Ascending aorta (tissue), 2 donors: ENCODE data around the gene FAM107B. TPM values are rescaled to one million over a fixed set of nuclear protein-coding genes. Genes with fewer than 3 reads are reported as not detected.
A peak's percentile ranks its signal among the peaks of the same experiment; 100 is the strongest.

Experiments
- DNase-seq, 2 donors: peaks; one replicate each; pipeline ENCODE4 v3.0.0-alpha.2; 2019; ENCODE audit warnings: low spot score in 2 of 2
- H3K27ac ChIP-seq, 2 donors: fragments of 200-600 bp; sonication (generic); one replicate each; pipeline ENCODE4 v1.5.1; 2016 to 2017; ENCODE audit warnings: mild to moderate bottlenecking in 1 of 2
- H3K27me3 ChIP-seq: fragments of 200-600 bp; sonication (generic); one replicate; pipeline ENCODE4 v1.5.1; 2017
- H3K36me3 ChIP-seq, 2 donors: fragments of 200-600 bp; sonication (generic); one replicate each; pipeline ENCODE4 v1.5.1; 2016
- H3K4me1 ChIP-seq, 2 donors: fragments of 200-600 bp; sonication (generic); one replicate each; pipeline ENCODE4 v1.5.1; 2016 to 2017; ENCODE audit warnings: mild to moderate bottlenecking in 1 of 2
- H3K4me3 ChIP-seq, 2 donors: fragments of 200-600 bp; sonication (generic); one replicate each; pipeline ENCODE4 v1.5.1; 2016 to 2017; ENCODE audit warnings: mild to moderate bottlenecking in 1 of 2
- H3K9me3 ChIP-seq, 2 donors: fragments of 200-600 bp; sonication (generic); one replicate each; pipeline ENCODE4 v1.5.1; 2016
- intact Hi-C: fragments of 100-400 bp; cut with DNase I; formaldehyde crosslinking; loops from one replicate; pipeline ENCODE4 v1.15.1; 2023
- total RNA-seq: library from RNA; depleted of rRNA; stranded (reverse); fragments of >200 nt; gene quantifications from one replicate; pipeline ENCODE4 v1.1.0, GENCODE V29; 2016
- TF ChIP-seq, protein P1 (sequence below), 3 experiments: fragments of 200-600 bp in 2 of 3; fragments of 450-650 bp in 1 of 3; sonication (generic) in 2 of 3; IDR thresholded peaks; one replicate each; pipeline ENCODE4 v1.5.1; 2016 to 2019; ENCODE audit warnings: antibody characterized with exemption in 3 of 3, mild to moderate bottlenecking in 1 of 3, moderate library complexity in 1 of 3

FAM107B gene
- total RNA-seq, 1 donor from 2014 or later, result 3.7 TPM

DNA sequence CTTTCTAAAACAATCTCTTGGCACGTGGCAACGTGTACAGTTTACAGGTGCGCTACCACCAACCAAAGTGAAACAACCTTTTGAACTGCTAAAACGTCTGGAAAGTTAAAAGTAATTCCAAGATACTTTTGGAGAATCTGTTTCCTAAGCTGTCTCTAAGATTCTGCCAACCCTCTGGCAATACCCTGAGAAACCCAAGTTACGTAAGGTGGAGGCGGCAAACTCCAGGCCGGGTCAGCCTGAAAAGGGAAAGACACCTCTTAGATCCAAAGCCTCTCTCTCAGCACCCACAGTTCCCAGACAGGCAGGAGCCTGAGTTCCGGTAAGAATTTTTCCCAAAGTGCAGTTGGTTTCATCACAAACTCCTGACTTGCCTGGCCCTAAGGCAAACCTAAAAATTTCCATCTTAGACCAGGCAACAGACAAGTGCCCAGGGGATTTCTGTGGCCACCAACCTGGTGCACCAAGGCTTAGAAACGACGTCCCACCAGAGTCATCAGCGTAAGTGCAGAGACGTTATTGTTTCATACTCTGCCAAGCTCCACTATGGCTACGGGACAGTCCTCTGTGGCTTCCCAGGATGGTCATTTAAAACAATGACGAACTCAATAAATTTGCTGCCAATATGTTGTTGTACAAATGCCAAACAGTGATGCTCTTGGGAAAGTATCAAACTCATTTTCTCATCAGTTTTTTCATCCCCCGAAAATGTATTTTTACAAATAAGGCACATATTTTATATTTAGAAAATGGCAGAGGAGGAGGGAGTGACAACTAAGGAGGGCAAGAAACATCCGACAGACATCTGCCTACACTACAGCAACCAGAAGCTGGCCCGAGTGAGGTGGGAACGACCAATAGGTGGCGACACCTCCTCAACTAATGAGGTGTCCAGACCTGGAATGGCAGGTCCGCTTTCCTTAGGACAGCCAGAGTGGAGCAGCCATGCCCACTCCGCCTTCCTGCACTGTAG lies 238.2 kb downstream of the FAM107B start:
- intact Hi-C loops, result loop anchor here (5.0 kb wide), 3 partner anchors 66 to 301 kb away; partner anchors contain the start of genes CDNF, HSPA14 and MSANTD7
- Histone ChIP-seq H3K4me3 (peak overlapping the region in 1 of 2 donors; percentile 46), H3K36me3 (no peaks in the 10 kb centered on the region), H3K9me3 (no peaks in the 10 kb centered on the region), H3K27ac (peak overlapping the region; percentile 28 to 42), H3K27me3 (no peaks in the 10 kb centered on the region), H3K4me1 (no peaks in the 10 kb centered on the region)
- TF ChIP-seq, protein P1, sequence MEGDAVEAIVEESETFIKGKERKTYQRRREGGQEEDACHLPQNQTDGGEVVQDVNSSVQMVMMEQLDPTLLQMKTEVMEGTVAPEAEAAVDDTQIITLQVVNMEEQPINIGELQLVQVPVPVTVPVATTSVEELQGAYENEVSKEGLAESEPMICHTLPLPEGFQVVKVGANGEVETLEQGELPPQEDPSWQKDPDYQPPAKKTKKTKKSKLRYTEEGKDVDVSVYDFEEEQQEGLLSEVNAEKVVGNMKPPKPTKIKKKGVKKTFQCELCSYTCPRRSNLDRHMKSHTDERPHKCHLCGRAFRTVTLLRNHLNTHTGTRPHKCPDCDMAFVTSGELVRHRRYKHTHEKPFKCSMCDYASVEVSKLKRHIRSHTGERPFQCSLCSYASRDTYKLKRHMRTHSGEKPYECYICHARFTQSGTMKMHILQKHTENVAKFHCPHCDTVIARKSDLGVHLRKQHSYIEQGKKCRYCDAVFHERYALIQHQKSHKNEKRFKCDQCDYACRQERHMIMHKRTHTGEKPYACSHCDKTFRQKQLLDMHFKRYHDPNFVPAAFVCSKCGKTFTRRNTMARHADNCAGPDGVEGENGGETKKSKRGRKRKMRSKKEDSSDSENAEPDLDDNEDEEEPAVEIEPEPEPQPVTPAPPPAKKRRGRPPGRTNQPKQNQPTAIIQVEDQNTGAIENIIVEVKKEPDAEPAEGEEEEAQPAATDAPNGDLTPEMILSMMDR (IDR thresholded peaks at IDR 0.05), result peak; percentile 39 to 56 (median 55)
- peak in 1 of 2 donors; percentile 80 for DNase-seq

DNA sequence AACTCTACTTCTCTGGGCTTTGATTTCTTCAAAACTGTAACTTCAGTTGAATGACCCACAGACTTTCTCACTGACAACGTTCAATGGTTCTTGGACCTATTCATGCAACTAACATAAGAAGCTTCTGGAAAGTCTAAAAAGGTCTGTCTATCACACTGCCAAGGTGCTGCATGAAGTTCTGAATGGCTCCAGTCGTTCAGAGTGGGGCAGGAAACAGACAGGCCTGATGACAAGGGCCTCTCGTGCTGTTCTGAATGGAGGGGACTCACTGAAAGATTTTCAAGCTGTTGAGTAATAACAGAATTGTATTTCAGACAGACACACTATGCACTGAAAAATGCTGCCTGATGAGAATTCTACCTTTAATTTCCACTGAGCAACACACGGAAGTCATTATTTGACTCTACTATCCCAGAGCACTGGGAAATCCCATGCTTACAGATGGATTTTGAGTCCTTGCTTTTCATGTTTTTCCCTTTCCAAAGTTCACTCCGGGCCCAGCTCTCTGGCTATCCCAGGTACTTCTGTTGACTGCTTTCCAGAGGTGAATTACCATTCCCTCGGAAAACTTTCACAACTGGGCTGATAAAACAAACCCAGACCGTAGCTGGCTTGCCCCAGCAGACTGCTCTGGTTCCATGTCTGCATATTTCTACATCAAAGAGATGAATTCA lies 239.1 kb downstream of the FAM107B start:
- intact Hi-C loops, result loop anchor here (5.0 kb wide), 3 partner anchors 67 to 302 kb away; partner anchors contain the start of genes CDNF, HSPA14 and MSANTD7
- Histone ChIP-seq H3K27me3 (no peaks in the 10 kb centered on the region), H3K36me3 (no peaks in the 10 kb centered on the region), H3K4me3 (no peak overlapping the region), H3K4me1 (no peaks in the 10 kb centered on the region), H3K27ac (peak overlapping the region; percentile 28 to 42), H3K9me3 (no peaks in the 10 kb centered on the region)
- DNase-seq, result no peak
- TF ChIP-seq, protein P1 (IDR thresholded peaks at IDR 0.05), result no peak

DNA sequence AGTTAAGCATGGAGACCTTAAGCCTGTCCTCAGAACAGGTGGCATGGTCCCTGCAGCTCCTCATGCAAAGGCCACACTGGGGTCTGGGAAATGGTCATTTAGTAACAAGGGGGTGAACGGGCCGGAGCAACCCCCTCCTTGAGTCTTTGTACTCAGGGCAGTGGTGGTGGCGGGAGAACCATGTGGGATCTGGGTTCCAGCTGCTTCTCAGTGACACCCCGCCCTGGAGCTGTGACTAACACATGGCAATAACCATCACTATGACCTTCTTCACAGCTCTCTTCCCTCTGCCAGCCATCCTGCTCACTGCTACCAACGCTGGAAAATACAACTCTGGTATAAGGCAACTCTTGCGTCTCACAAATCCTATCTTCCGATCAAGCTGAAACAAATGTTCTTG lies 240.5 kb downstream of the FAM107B start:
- H3K27me3 ChIP-seq, result no peaks in the 10 kb centered on the region
- TF ChIP-seq, protein P1 (IDR thresholded peaks at IDR 0.05), result no peak
- no peak overlapping the region for H3K27ac ChIP-seq
- no peak for DNase-seq
- no peak overlapping the region for H3K4me3 ChIP-seq
- no peaks in the 10 kb centered on the region for H3K4me1 ChIP-seq
- no peaks in the 10 kb centered on the region for H3K9me3 ChIP-seq
- H3K36me3 ChIP-seq, result no peaks in the 10 kb centered on the region
- intact Hi-C loops, result no loop called here

DNA sequence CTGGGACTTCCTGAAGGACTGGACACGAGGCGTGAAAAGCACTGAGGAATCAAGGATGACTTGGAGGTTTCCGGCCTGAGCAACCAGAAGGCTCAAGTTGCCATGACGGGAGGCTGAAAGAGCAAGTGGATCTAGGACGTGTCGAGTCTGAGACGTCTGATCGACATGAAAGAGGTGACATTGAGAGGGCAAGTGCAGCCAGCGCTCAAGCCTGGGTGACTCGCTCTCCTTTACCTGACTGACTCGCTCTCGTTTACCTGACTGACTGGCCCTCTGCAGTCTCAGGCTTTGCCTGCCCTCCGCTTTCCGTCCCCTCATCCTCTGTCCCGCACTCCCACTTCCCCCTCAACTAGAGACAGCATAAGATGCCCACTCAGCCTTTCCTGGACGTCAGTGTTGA lies 241.4 kb downstream of the FAM107B start:
- no peak for DNase-seq
- Histone ChIP-seq H3K27me3 (no peaks in the 10 kb centered on the region), H3K4me1 (no peaks in the 10 kb centered on the region), H3K27ac (no peak overlapping the region), H3K4me3 (no peak overlapping the region), H3K9me3 (no peaks in the 10 kb centered on the region), H3K36me3 (peaks cover 0 to 3% of the 10 kb centered on the region in 2 donors)
- TF ChIP-seq, protein P1 (IDR thresholded peaks at IDR 0.05), result no peak
- intact Hi-C loops, result no loop called here

DNA sequence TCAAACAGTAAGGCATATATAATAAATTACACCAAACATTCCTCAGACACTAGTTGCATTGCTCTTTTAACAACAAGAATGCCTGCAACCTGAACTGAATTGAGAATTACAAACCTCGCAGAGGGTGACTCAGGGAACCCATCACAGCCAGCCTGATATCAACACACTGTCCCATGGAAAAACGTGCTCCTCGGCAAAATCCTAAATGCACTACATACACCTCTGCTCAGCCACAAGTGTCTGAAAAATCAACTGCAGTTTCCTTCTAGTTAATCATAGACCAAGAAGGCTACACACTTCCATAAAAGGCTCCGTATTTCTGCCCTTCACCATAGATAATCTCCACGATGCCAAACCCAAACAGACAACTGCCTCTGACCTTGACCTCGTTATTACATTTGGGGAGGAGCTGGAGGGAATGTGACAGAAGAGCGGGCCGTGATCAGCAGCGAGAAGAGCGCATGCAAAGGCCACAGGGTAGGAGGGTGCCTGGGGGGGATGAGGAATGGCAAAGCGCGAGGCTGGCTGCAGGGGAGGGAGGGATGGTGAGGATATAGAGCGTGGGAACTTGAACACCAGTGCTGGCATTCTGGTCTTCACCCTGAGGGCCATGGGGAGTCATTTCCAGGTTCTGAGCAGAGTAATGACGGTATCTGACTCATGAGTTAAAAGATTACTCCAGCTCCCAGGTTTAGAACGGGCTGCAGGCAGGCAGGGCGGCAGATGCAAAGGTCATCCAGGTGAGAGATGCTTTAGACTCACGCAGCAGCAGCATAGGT lies 242.0 kb downstream of the FAM107B start:
- Histone ChIP-seq H3K9me3 (no peaks in the 10 kb centered on the region), H3K27me3 (no peaks in the 10 kb centered on the region), H3K36me3 (peaks cover 0 to 3% of the 10 kb centered on the region in 2 donors), H3K4me1 (no peaks in the 10 kb centered on the region), H3K27ac (no peak overlapping the region), H3K4me3 (no peak overlapping the region)
- no peak for DNase-seq
- TF ChIP-seq, protein P1 (IDR thresholded peaks at IDR 0.05), result no peak
- intact Hi-C loops, result no loop called here
